Measurements from ENCODE around the gene ZNF318. TPM values are rescaled to one million over a fixed set of nuclear protein-coding genes. Genes with fewer than 3 reads are reported as not detected.
"Not testable (repeated sequence)": the region's sequence is repeated elsewhere in the genome, so short reads cannot be mapped to it uniquely, and the experiment has no call there.

Gene ZNF318
- total RNA-seq, 2 experiments from 2014 or later = 10.0 to 10.1 TPM

- no peak overlapping the region for H3K4me3 Mint-ChIP-seq
- no peaks in the 10 kb centered on the region for H3K9me3 Mint-ChIP-seq
- DNase-seq = no peak
- no peaks in the 10 kb centered on the region for H3K36me3 Mint-ChIP-seq
- H3K27me3 Mint-ChIP-seq = peaks cover 8% of the 10 kb centered on the region
- H3K27ac Mint-ChIP-seq = no peak overlapping the region
- H3K4me1 Mint-ChIP-seq = peaks cover 6% of the 10 kb centered on the region
Observed at GRCh38 chr6:43304361-43304760, 65.1 kb downstream of the ZNF318 start.

GRCh38 chr6:43303751-43304331, 65.6 kb downstream of the ZNF318 start:
- no peaks in the 10 kb centered on the region for H3K9me3 Mint-ChIP-seq
- peaks cover 2% of the 10 kb centered on the region for H3K4me1 Mint-ChIP-seq
- no peak overlapping the region for H3K4me3 Mint-ChIP-seq
- H3K27ac Mint-ChIP-seq = no peak overlapping the region
- no peak for DNase-seq
- H3K36me3 Mint-ChIP-seq = no peaks in the 10 kb centered on the region
- H3K27me3 Mint-ChIP-seq = peaks cover 7% of the 10 kb centered on the region

- not testable (repeated sequence) for H3K4me3 Mint-ChIP-seq, H3K27me3 Mint-ChIP-seq, H3K36me3 Mint-ChIP-seq, H3K9me3 Mint-ChIP-seq, DNase-seq, H3K27ac Mint-ChIP-seq, H3K4me1 Mint-ChIP-seq
Observed at GRCh38 chr6:43303006-43303405, 66.4 kb downstream of the ZNF318 start.

GRCh38 chr6:43302126-43302525, 67.3 kb downstream of the ZNF318 start:
- Mint-ChIP-seq H3K27me3 (peaks cover 3% of the 10 kb centered on the region), H3K9me3 (no peaks in the 10 kb centered on the region), H3K4me1 (no peaks in the 10 kb centered on the region), H3K36me3 (no peaks in the 10 kb centered on the region), H3K27ac (no peak overlapping the region), H3K4me3 (no peak overlapping the region)
- DNase-seq = no peak

GRCh38 chr6:43301081-43301870, 68.2 kb downstream of the ZNF318 start:
- no peaks in the 10 kb centered on the region for H3K9me3 Mint-ChIP-seq
- H3K36me3 Mint-ChIP-seq = no peaks in the 10 kb centered on the region
- H3K4me1 Mint-ChIP-seq = no peaks in the 10 kb centered on the region

GRCh38 chr6:43299338-43300293, 69.8 kb downstream of the ZNF318 start:
- no peak overlapping the region for H3K27ac Mint-ChIP-seq

More at GRCh38 chr6:43301081-43301870, 68.2 kb downstream of the ZNF318 start:
- Mint-ChIP-seq H3K4me3 (no peak overlapping the region), H3K27me3 (peaks cover 3% of the 10 kb centered on the region), H3K27ac (no peak overlapping the region)
- no peak for DNase-seq

GRCh38 chr6:43298565-43299337, 70.7 kb downstream of the ZNF318 start:
- Mint-ChIP-seq H3K4me1 (no peaks in the 10 kb centered on the region), H3K27me3 (peaks cover 3% of the 10 kb centered on the region), H3K27ac (no peak overlapping the region), H3K9me3 (no peaks in the 10 kb centered on the region), H3K36me3 (no peaks in the 10 kb centered on the region), H3K4me3 (no peak overlapping the region)
- DNase-seq = no peak

More at GRCh38 chr6:43299338-43300293, 69.8 kb downstream of the ZNF318 start:
- no peak overlapping the region for H3K4me3 Mint-ChIP-seq
- no peaks in the 10 kb centered on the region for H3K4me1 Mint-ChIP-seq
- DNase-seq = no peak
- H3K9me3 Mint-ChIP-seq = no peaks in the 10 kb centered on the region
- H3K27me3 Mint-ChIP-seq = peaks cover 3% of the 10 kb centered on the region
- no peaks in the 10 kb centered on the region for H3K36me3 Mint-ChIP-seq

GRCh38 chr6:43297644-43298564, 71.5 kb downstream of the ZNF318 start, which contains the start of gene SLC22A7:
Gene SLC22A7 (plus strand): TSS chr6:43298260. CDS start chr6:43298359, 99 bp downstream.
- H3K4me3 Mint-ChIP-seq = no peak within 1 kb of the TSS
- H3K27ac Mint-ChIP-seq = no peak within 1 kb of the TSS
- no peak for DNase-seq
- no peaks in the 10 kb centered on the region for H3K36me3 Mint-ChIP-seq
- H3K27me3 Mint-ChIP-seq = peaks cover 3% of the 10 kb centered on the region
- no peaks in the 10 kb centered on the region for H3K9me3 Mint-ChIP-seq
- no peaks in the 10 kb centered on the region for H3K4me1 Mint-ChIP-seq

- no peaks in the 10 kb centered on the region for H3K4me1 Mint-ChIP-seq
- H3K9me3 Mint-ChIP-seq = no peaks in the 10 kb centered on the region
- H3K4me3 Mint-ChIP-seq = no peak overlapping the region
- H3K27ac Mint-ChIP-seq = no peak overlapping the region
- DNase-seq = no peak
- no peaks in the 10 kb centered on the region for H3K36me3 Mint-ChIP-seq
- peaks cover 3% of the 10 kb centered on the region for H3K27me3 Mint-ChIP-seq
Observed at GRCh38 chr6:43296780-43297497, 72.5 kb downstream of the ZNF318 start.

- H3K9me3 Mint-ChIP-seq = no peaks in the 10 kb centered on the region
- no peaks in the 10 kb centered on the region for H3K36me3 Mint-ChIP-seq
- DNase-seq = no peak
- no peak overlapping the region for H3K4me3 Mint-ChIP-seq
- no peak overlapping the region for H3K27ac Mint-ChIP-seq
- no peaks in the 10 kb centered on the region for H3K4me1 Mint-ChIP-seq
- H3K27me3 Mint-ChIP-seq = peaks cover 3% of the 10 kb centered on the region
Observed at GRCh38 chr6:43295456-43295855, 74.0 kb downstream of the ZNF318 start.

GRCh38 chr6:43294536-43294935, 74.9 kb downstream of the ZNF318 start:
- Mint-ChIP-seq H3K27me3 (no peaks in the 10 kb centered on the region), H3K4me1 (no peaks in the 10 kb centered on the region), H3K27ac (no peak overlapping the region), H3K36me3 (no peaks in the 10 kb centered on the region), H3K4me3 (no peak overlapping the region), H3K9me3 (no peaks in the 10 kb centered on the region)
- DNase-seq = no peak

GRCh38 chr6:43293698-43294097, 75.7 kb downstream of the ZNF318 start:
- no peaks in the 10 kb centered on the region for H3K27me3 Mint-ChIP-seq
- no peaks in the 10 kb centered on the region for H3K4me1 Mint-ChIP-seq
- H3K9me3 Mint-ChIP-seq = no peaks in the 10 kb centered on the region
- no peak overlapping the region for H3K27ac Mint-ChIP-seq
- H3K4me3 Mint-ChIP-seq = no peak overlapping the region
- no peak for DNase-seq
- no peaks in the 10 kb centered on the region for H3K36me3 Mint-ChIP-seq

- Mint-ChIP-seq H3K4me1 (no peaks in the 10 kb centered on the region), H3K27me3 (no peaks in the 10 kb centered on the region), H3K9me3 (no peaks in the 10 kb centered on the region), H3K36me3 (no peaks in the 10 kb centered on the region), H3K4me3 (no peak overlapping the region), H3K27ac (no peak overlapping the region)
- DNase-seq = no peak
Observed at GRCh38 chr6:43292763-43293318, 76.6 kb downstream of the ZNF318 start.

All from activated naive CD8-positive, alpha-beta T cell treated with anti-CD3 and anti-CD28 coated beads for 36 hours (primary cell).